Gastrocnemius medialis (tissue), 4 donors: ENCODE data around the gene LRRC40.

ENCODE experiments used
- POLR2A ChIP-seq, 2 donors: fragments of 450-650 bp; IDR thresholded peaks; one replicate each; pipeline ENCODE4 v1.6.1; 2017; ENCODE audit warnings: antibody characterized with exemption in 2 of 2, mild to moderate bottlenecking in 2 of 2, moderate library complexity in 2 of 2
- TF ChIP-seq, protein P1 (sequence below), 5 experiments: fragments of 450-650 bp in 3 of 5; fragments of 200-600 bp in 2 of 5; sonication (generic) in 2 of 5; IDR thresholded peaks in 4 of 5; conservative IDR thresholded peaks in 1 of 5; 1 replicate in 4 of 5; 2 replicates in 1 of 5; pipeline ENCODE4 v1.5.1; 2016 to 2019; ENCODE audit warnings: antibody characterized with exemption in 5 of 5, mild to moderate bottlenecking in 3 of 5, moderate library complexity in 3 of 5

- TF ChIP-seq POLR2A (IDR thresholded peaks at IDR 0.05): no peak
- TF ChIP-seq, protein P1, sequence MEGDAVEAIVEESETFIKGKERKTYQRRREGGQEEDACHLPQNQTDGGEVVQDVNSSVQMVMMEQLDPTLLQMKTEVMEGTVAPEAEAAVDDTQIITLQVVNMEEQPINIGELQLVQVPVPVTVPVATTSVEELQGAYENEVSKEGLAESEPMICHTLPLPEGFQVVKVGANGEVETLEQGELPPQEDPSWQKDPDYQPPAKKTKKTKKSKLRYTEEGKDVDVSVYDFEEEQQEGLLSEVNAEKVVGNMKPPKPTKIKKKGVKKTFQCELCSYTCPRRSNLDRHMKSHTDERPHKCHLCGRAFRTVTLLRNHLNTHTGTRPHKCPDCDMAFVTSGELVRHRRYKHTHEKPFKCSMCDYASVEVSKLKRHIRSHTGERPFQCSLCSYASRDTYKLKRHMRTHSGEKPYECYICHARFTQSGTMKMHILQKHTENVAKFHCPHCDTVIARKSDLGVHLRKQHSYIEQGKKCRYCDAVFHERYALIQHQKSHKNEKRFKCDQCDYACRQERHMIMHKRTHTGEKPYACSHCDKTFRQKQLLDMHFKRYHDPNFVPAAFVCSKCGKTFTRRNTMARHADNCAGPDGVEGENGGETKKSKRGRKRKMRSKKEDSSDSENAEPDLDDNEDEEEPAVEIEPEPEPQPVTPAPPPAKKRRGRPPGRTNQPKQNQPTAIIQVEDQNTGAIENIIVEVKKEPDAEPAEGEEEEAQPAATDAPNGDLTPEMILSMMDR (IDR thresholded peaks at IDR 0.05 in 4 of 5, conservative IDR thresholded peaks at IDR 0.05 in 1 of 5): no peak
Measured at GRCh38 chr1:70200065-70200464, 5.3 kb downstream of the LRRC40 start.
